Heart left ventricle (tissue), 13 donors: ENCODE data around the gene IL24.

Experiments
- POLR2A ChIP-seq, 2 donors: fragments of 450-650 bp; IDR thresholded peaks; one replicate each; pipeline ENCODE4 v1.6.1; 2017; ENCODE audit warnings: antibody characterized with exemption in 2 of 2, mild to moderate bottlenecking in 2 of 2, moderate library complexity in 2 of 2
- TF ChIP-seq, protein P1 (sequence below), 12 donors: fragments of 200-600 bp; sonication (generic) in 4 of 12; IDR thresholded peaks; one replicate each; pipeline versions ENCODE4 v1.5.0 to v1.8.0; 2018 to 2022; ENCODE audit warnings: antibody characterized with exemption in 12 of 12, mild to moderate bottlenecking in 5 of 12
- donor health status: ischemic (EF 13 %, LVEDD 7.1; RV severe dilation, severe dysfunction).
- donor health status: DM: no; HTN: yes; CAD: no.
- donor health status: DM: no; HTN: no; CAD: no.
- donor health status: ischemic (EF 25% LVEDD 6.9; RV normal size, moderate dysfunction).
- donor health status: ischemic (EF 25% LVEDD 5.7; RV mildly dilated, moderate dysfunction).
- donor health status: ischemic (EF 35%, LVEDD 5.7; RV mildly dilated, moderate dysfunction).
- donor health status: nonischemic (EF 11% LVEDD 7.7; RV severe dilation, severe dysfunction).
- donor health status: DM: yes; HTN: yes; CAD: no.
- donor health status: PGD.
- donor health status: ischemic (EF 29% LVEDD 5.4; RV normal size, mild dysfunction).
- donor health status: nonischemic (EF 23%, LVEDD 6.1; RV moderate dilation, normal function).

DNA sequence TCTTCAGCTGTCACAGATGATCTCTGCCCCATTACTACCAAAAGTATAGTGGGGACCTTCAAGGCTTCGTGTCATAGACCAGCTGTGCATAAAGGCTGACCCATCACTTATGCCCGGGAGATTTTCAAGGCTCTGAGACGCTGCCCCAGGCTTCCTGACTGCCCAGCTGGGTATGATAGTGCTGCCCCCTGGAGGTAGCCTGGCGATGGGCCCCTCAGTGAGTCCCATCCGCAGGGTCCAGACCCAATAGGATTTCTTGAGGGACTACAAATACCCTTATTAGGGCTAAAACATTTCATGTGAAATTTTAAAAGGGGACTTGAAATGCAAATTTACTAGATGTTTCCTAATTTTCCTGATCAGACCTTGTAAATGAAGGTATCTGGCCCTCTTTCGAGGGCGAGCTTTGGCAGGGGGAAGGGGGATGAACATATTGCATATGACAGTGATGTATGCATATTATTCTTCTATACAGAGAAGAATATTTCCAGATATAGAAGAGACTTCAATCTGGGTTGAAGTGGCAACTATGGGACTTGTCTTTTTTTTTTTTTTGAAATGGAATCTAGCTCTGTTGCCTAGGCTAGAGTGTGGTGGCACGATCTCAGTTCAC, 36.2 kb downstream of the IL24 start:
- no peak for TF ChIP-seq POLR2A (IDR thresholded peaks at IDR 0.05)
- TF ChIP-seq, protein P1, sequence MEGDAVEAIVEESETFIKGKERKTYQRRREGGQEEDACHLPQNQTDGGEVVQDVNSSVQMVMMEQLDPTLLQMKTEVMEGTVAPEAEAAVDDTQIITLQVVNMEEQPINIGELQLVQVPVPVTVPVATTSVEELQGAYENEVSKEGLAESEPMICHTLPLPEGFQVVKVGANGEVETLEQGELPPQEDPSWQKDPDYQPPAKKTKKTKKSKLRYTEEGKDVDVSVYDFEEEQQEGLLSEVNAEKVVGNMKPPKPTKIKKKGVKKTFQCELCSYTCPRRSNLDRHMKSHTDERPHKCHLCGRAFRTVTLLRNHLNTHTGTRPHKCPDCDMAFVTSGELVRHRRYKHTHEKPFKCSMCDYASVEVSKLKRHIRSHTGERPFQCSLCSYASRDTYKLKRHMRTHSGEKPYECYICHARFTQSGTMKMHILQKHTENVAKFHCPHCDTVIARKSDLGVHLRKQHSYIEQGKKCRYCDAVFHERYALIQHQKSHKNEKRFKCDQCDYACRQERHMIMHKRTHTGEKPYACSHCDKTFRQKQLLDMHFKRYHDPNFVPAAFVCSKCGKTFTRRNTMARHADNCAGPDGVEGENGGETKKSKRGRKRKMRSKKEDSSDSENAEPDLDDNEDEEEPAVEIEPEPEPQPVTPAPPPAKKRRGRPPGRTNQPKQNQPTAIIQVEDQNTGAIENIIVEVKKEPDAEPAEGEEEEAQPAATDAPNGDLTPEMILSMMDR (IDR thresholded peaks at IDR 0.05): peak in 11 of 12 donors; percentile 10 to 71 (median 34)
